Measurements from ENCODE around the gene KIAA1328.
"Not testable (repeated sequence)": the region's sequence is repeated elsewhere in the genome, so short reads cannot be mapped to it uniquely, and the experiment has no call there.

The KIAA1328 gene

GRCh38 chr18:36879796-36880195 is 50.9 kb downstream of the KIAA1328 start:
- DNase-seq (ENCODE audit: low spot score in 2 of 2); H3K4me3 Mint-ChIP-seq; H3K4me1 Mint-ChIP-seq; H3K27me3 Mint-ChIP-seq; H3K9me3 Mint-ChIP-seq; H3K27ac Mint-ChIP-seq; ATAC-seq (ENCODE audit: low read depth): not testable (repeated sequence)
- H3K36me3 Mint-ChIP-seq: peaks cover 38% of the 10 kb centered on the region

GRCh38 chr18:36885981-36886380 is 57.1 kb downstream of the KIAA1328 start:
- no peaks in the 10 kb centered on the region for H3K9me3 Mint-ChIP-seq
- DNase-seq (ENCODE audit: low spot score in 2 of 2) (no peak), ATAC-seq (ENCODE audit: low read depth) (no peak)
- no peak overlapping the region for H3K4me3 Mint-ChIP-seq
- peaks cover 5% of the 10 kb centered on the region for H3K4me1 Mint-ChIP-seq
- no peaks in the 10 kb centered on the region for H3K27me3 Mint-ChIP-seq
- peaks cover 18% of the 10 kb centered on the region for H3K36me3 Mint-ChIP-seq
- no peak overlapping the region for H3K27ac Mint-ChIP-seq

- Mint-ChIP-seq H3K9me3 (no peaks in the 10 kb centered on the region), H3K27ac (no peak overlapping the region), H3K36me3 (peaks cover 18% of the 10 kb centered on the region), H3K27me3 (no peaks in the 10 kb centered on the region), H3K4me3 (no peak overlapping the region), H3K4me1 (peaks cover 5% of the 10 kb centered on the region)
- DNase-seq (ENCODE audit: low spot score in 2 of 2) (no peak), ATAC-seq (ENCODE audit: low read depth) (no peak)
Measured at GRCh38 chr18:36887114-36887513, 58.2 kb downstream of the KIAA1328 start.

GRCh38 chr18:36887864-36888263 is 58.9 kb downstream of the KIAA1328 start:
- Mint-ChIP-seq H3K36me3 (peaks cover 20% of the 10 kb centered on the region), H3K4me1 (peaks cover 5% of the 10 kb centered on the region), H3K4me3 (no peak overlapping the region), H3K27ac (no peak overlapping the region), H3K27me3 (no peaks in the 10 kb centered on the region), H3K9me3 (no peaks in the 10 kb centered on the region)
- no peak for ATAC-seq (ENCODE audit: low read depth)
- no peak for DNase-seq (ENCODE audit: low spot score in 2 of 2)

- no peak for DNase-seq (ENCODE audit: low spot score in 2 of 2)
- ATAC-seq (ENCODE audit: low read depth): no peak
- Mint-ChIP-seq H3K4me1 (peaks cover 5% of the 10 kb centered on the region), H3K4me3 (no peak overlapping the region), H3K27me3 (no peaks in the 10 kb centered on the region), H3K27ac (no peak overlapping the region), H3K36me3 (peaks cover 23% of the 10 kb centered on the region), H3K9me3 (no peaks in the 10 kb centered on the region)
Measured at GRCh38 chr18:36888778-36889177, 59.9 kb downstream of the KIAA1328 start.

- DNase-seq (ENCODE audit: low spot score in 2 of 2) (no peak), ATAC-seq (ENCODE audit: low read depth) (no peak)
- H3K4me1 Mint-ChIP-seq: peaks cover 5% of the 10 kb centered on the region
- H3K4me3 Mint-ChIP-seq: no peak overlapping the region
- peaks cover 24% of the 10 kb centered on the region for H3K36me3 Mint-ChIP-seq
- no peaks in the 10 kb centered on the region for H3K9me3 Mint-ChIP-seq
- H3K27me3 Mint-ChIP-seq: no peaks in the 10 kb centered on the region
- no peak overlapping the region for H3K27ac Mint-ChIP-seq
Measured at GRCh38 chr18:36889321-36889720, 60.4 kb downstream of the KIAA1328 start.

- ATAC-seq (ENCODE audit: low read depth) (no peak), DNase-seq (ENCODE audit: low spot score in 2 of 2) (no peak)
- Mint-ChIP-seq H3K36me3 (peaks cover 26% of the 10 kb centered on the region), H3K9me3 (no peaks in the 10 kb centered on the region), H3K4me1 (peaks cover 5% of the 10 kb centered on the region), H3K27me3 (no peaks in the 10 kb centered on the region), H3K4me3 (no peak overlapping the region), H3K27ac (peak overlapping the region; percentile 48)
Measured at GRCh38 chr18:36889742-36890141, 60.8 kb downstream of the KIAA1328 start.

- ATAC-seq (ENCODE audit: low read depth): no peak
- H3K9me3 Mint-ChIP-seq: no peaks in the 10 kb centered on the region
- DNase-seq (ENCODE audit: low spot score in 2 of 2): no peak
- no peak overlapping the region for H3K27ac Mint-ChIP-seq
- peaks cover 5% of the 10 kb centered on the region for H3K4me1 Mint-ChIP-seq
- no peaks in the 10 kb centered on the region for H3K27me3 Mint-ChIP-seq
- peaks cover 22% of the 10 kb centered on the region for H3K36me3 Mint-ChIP-seq
- no peak overlapping the region for H3K4me3 Mint-ChIP-seq
Measured at GRCh38 chr18:36890598-36890997, 61.7 kb downstream of the KIAA1328 start.

- ATAC-seq (ENCODE audit: low read depth) (no peak), DNase-seq (ENCODE audit: low spot score in 2 of 2) (no peak)
- H3K36me3 Mint-ChIP-seq: peaks cover 20% of the 10 kb centered on the region
- no peaks in the 10 kb centered on the region for H3K9me3 Mint-ChIP-seq
- H3K27ac Mint-ChIP-seq: no peak overlapping the region
- H3K4me1 Mint-ChIP-seq: peaks cover 3% of the 10 kb centered on the region
- H3K4me3 Mint-ChIP-seq: no peak overlapping the region
- no peaks in the 10 kb centered on the region for H3K27me3 Mint-ChIP-seq
Measured at GRCh38 chr18:36893227-36893626, 64.3 kb downstream of the KIAA1328 start.

- no peak overlapping the region for H3K4me3 Mint-ChIP-seq
- H3K27me3 Mint-ChIP-seq: no peaks in the 10 kb centered on the region
- H3K9me3 Mint-ChIP-seq: no peaks in the 10 kb centered on the region
- peaks cover 25% of the 10 kb centered on the region for H3K36me3 Mint-ChIP-seq
- H3K4me1 Mint-ChIP-seq: no peaks in the 10 kb centered on the region
- H3K27ac Mint-ChIP-seq: no peak overlapping the region
- ATAC-seq (ENCODE audit: low read depth) (no peak), DNase-seq (ENCODE audit: low spot score in 2 of 2) (no peak)
Measured at GRCh38 chr18:36895606-36896005, 66.7 kb downstream of the KIAA1328 start.

GRCh38 chr18:36897253-36897652 is 68.3 kb downstream of the KIAA1328 start:
- no peak overlapping the region for H3K27ac Mint-ChIP-seq
- H3K4me3 Mint-ChIP-seq: no peak overlapping the region
- no peaks in the 10 kb centered on the region for H3K27me3 Mint-ChIP-seq
- peaks cover 16% of the 10 kb centered on the region for H3K36me3 Mint-ChIP-seq
- H3K4me1 Mint-ChIP-seq: no peaks in the 10 kb centered on the region
- DNase-seq (ENCODE audit: low spot score in 2 of 2) (no peak), ATAC-seq (ENCODE audit: low read depth) (no peak)
- H3K9me3 Mint-ChIP-seq: no peaks in the 10 kb centered on the region

- DNase-seq (ENCODE audit: low spot score in 2 of 2) (no peak), ATAC-seq (ENCODE audit: low read depth) (no peak)
- Mint-ChIP-seq H3K9me3 (no peaks in the 10 kb centered on the region), H3K27me3 (no peaks in the 10 kb centered on the region), H3K4me3 (no peak overlapping the region), H3K27ac (no peak overlapping the region), H3K4me1 (no peaks in the 10 kb centered on the region), H3K36me3 (peaks cover 11% of the 10 kb centered on the region)
Measured at GRCh38 chr18:36899289-36899688, 70.4 kb downstream of the KIAA1328 start.

GRCh38 chr18:36900466-36900865 is 71.5 kb downstream of the KIAA1328 start:
- H3K36me3 Mint-ChIP-seq: peaks cover 10% of the 10 kb centered on the region
- no peaks in the 10 kb centered on the region for H3K4me1 Mint-ChIP-seq
- H3K4me3 Mint-ChIP-seq: no peak overlapping the region
- ATAC-seq (ENCODE audit: low read depth) (no peak), DNase-seq (ENCODE audit: low spot score in 2 of 2) (no peak)
- no peaks in the 10 kb centered on the region for H3K27me3 Mint-ChIP-seq
- no peak overlapping the region for H3K27ac Mint-ChIP-seq
- no peaks in the 10 kb centered on the region for H3K9me3 Mint-ChIP-seq

GRCh38 chr18:36901277-36901701 is 72.4 kb downstream of the KIAA1328 start:
- H3K9me3 Mint-ChIP-seq: peaks cover 4% of the 10 kb centered on the region
- no peak for ATAC-seq (ENCODE audit: low read depth)
- H3K4me3 Mint-ChIP-seq: no peak overlapping the region

GRCh38 chr18:36903215-36903928 is 74.4 kb downstream of the KIAA1328 start:
- Mint-ChIP-seq H3K4me1 (no peaks in the 10 kb centered on the region), H3K4me3 (no peak overlapping the region), H3K36me3 (peaks cover 13% of the 10 kb centered on the region), H3K27ac (no peak overlapping the region), H3K9me3 (peaks cover 4% of the 10 kb centered on the region), H3K27me3 (no peaks in the 10 kb centered on the region)
- no peak for DNase-seq (ENCODE audit: low spot score in 2 of 2)
- no peak for ATAC-seq (ENCODE audit: low read depth)

More at GRCh38 chr18:36901277-36901701, 72.4 kb downstream of the KIAA1328 start:
- no peaks in the 10 kb centered on the region for H3K4me1 Mint-ChIP-seq
- H3K27ac Mint-ChIP-seq: no peak overlapping the region
- peaks cover 17% of the 10 kb centered on the region for H3K36me3 Mint-ChIP-seq
- DNase-seq (ENCODE audit: low spot score in 2 of 2): no peak
- no peaks in the 10 kb centered on the region for H3K27me3 Mint-ChIP-seq
